GM13977 (cell line): ENCODE measurements around the gene TFAP2B.

Experiments used
- DNase-seq: peaks from one replicate; pipeline ENCODE4 v3.0.0; 2012; ENCODE audit warnings: low spot score
- in situ Hi-C: fragments of 300-500 bp; cut with MboI; formaldehyde crosslinking; loops from one replicate; pipeline ENCODE4 v1.12.0; 2022; ENCODE audit warnings: low sequenced_read_pairs, low pct_unique_long_range_greater_than_20kb, mixed read lengths, inconsistent platforms; ENCODE audit not compliant: unreplicated experiment
- TF ChIP-seq, protein P1 (sequence below): IDR thresholded peaks from 2 replicates; pipeline ENCODE4 v1.5.1; 2012; ENCODE audit warnings: mild to moderate bottlenecking, control low read depth; ENCODE audit not compliant: insufficient read depth; ENCODE audit errors: extremely low read depth, missing control alignments

Gene TFAP2B

DNA sequence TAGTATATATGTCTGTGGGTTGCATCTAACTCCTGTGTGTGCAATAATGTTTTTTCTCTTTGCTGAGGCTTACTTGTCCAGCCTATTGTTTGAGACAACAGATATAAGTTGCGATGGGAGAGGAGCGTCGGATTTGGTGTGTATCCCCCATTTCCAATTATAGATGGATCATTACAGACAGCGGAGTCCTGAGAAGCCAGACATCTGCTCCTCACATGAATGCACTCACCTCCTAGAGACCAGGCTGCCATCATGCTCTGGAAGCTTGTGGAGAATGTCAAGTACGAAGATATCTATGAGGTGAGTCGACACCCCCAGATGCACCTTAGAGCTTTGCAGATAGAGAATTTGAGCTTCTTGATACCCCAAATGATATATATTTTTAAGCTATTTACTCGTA is at the start of gene TFAP2B:
TFAP2B (plus strand) TSS at position 199 of the 400 bp plus-strand sequence; CDS start at position 220, 21 bp downstream.
- DNase-seq, result no peak

DNA sequence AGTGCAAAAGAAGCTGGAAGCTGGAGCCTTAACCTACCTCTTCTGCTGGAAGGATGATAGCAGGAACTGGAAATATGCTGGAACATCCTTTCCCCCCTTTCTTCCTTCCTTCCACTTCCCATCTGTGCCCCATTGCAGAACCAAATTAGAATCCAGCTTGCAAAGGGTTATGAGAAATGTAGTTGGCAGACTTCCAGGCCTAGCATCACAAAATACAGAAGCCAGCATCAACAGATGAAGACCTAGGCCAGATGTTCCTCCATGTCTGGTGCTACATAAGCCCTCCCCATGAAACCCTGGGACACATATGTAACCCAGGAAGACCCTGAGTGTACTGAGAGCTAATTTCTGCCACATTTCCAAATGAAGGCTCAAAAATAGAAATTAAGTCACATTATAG is 40.0 kb upstream of the TFAP2B start:
- TF ChIP-seq, protein P1, sequence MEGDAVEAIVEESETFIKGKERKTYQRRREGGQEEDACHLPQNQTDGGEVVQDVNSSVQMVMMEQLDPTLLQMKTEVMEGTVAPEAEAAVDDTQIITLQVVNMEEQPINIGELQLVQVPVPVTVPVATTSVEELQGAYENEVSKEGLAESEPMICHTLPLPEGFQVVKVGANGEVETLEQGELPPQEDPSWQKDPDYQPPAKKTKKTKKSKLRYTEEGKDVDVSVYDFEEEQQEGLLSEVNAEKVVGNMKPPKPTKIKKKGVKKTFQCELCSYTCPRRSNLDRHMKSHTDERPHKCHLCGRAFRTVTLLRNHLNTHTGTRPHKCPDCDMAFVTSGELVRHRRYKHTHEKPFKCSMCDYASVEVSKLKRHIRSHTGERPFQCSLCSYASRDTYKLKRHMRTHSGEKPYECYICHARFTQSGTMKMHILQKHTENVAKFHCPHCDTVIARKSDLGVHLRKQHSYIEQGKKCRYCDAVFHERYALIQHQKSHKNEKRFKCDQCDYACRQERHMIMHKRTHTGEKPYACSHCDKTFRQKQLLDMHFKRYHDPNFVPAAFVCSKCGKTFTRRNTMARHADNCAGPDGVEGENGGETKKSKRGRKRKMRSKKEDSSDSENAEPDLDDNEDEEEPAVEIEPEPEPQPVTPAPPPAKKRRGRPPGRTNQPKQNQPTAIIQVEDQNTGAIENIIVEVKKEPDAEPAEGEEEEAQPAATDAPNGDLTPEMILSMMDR, result no peak
- in situ Hi-C loops, result no loop called here
- no peak for DNase-seq

More for the DNA sequence above, at the start of gene TFAP2B:
- in situ Hi-C loops, result loop anchor here (25.0 kb wide), 2 partner anchors 1019 to 1194 kb away; no protein-coding TSS in a partner anchor
- TF ChIP-seq, protein P1, result no peak

DNA sequence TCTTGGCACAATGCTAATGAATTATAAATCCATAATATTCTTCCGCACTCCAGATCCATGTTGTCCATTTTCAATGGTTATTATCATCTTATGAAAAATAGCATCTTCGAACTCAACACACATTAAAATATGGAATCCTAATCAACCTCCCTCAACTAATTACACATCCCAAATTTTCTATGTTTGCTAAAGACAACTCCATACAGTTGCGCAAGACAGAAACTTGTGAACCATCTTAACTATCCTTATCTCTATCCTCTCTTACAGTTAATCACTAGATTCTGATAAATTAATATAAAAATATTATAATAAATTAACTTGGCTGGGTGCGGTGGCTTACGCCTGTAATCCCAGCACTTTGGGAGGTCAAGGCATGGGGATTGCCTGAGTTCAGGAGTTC is 38.3 kb upstream of the TFAP2B start:
- in situ Hi-C loops, result no loop called here
- TF ChIP-seq, protein P1, result no peak
- no peak for DNase-seq

DNA sequence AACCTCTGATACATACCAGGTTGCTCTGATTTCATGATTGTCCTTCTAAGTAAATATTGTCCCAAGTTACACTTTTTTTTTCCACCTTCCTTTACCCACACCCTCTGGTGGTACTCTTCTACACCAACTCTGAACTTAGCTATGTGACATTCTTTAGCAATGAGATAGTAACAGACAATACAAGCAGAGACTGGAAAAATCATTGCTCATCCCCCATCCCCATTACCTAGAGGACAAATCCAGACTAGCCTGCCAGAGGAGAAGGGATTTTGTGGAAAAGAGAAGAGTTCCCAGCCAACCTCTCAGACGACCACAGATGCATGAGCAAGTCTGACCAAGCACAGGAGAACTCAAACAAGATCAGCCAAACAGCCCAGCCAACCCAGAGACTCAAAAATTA is 32.8 kb upstream of the TFAP2B start:
- in situ Hi-C loops, result no loop called here
- DNase-seq, result no peak
- TF ChIP-seq, protein P1, result no peak

DNA sequence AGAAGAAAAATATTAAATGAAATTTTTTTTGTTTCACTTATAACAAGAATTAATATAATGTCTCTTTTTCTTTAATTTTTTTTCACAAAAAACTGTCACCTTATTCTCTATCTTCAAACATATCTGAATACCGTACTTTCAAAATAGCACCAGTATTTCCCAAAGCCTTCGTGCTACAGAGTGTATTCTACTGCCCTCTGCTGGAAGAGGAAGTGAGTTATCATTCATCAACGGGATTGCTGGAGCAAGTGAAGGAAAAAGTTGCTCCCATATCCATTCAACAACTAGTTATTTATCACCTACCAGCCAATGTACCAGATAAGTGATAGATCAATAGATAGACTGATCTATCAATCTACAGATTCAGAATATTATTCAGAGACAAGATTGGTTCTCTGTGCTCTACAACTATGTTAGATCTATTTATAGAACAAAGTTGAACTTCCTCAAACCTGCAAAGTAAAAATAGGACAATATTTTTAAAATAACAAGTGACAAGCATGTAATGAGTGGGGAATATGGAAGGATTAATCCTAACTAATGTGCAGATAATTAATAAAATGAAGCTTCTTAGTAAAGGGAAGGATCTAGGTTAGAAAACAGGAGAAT is 26.7 kb upstream of the TFAP2B start:
- TF ChIP-seq, protein P1, result peak; percentile 79
- in situ Hi-C loops, result no loop called here
- DNase-seq, result peak; percentile 29

DNA sequence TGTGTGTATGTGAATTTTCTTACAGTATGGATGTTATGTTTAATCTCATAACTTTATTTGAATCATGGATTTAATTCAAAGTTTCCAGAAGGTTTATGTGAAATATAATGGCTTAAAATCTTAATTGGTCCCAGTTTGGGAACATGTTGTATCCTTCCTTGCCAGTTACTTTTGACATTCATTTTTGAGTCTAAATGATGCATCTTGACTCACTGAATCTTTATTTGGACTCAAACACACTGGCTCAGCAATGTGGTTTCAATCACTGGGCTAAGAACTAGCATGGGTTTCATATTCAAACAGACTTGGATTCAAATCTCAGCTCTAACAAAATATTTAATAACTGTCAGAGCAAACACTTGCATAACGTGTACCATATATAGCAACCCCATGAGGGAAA is 25.9 kb upstream of the TFAP2B start:
- TF ChIP-seq, protein P1, result no peak
- in situ Hi-C loops, result no loop called here
- no peak for DNase-seq

DNA sequence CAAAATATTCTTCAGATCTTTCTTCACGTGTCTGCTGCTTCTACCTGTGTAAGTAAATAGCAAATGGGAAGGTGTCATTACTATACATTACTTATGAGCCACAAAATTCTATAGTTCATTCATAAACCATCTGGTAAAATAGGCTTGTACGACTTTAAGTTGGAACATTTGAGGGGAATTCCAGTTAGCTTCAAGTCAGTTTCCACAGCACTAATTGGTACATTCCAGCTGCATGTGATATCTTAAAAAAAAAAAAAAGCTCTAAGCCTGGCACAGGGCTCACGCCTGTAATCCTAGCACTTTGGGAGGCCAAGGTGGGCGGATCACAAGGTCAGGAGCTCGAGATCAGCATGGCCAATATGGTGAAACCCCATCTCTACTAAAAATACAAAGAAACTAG is 23.1 kb upstream of the TFAP2B start:
- in situ Hi-C loops, result no loop called here

More for the DNA sequence above, 23.1 kb upstream of the TFAP2B start:
- TF ChIP-seq, protein P1, result no peak
- no peak for DNase-seq
